Mesenteric fat pad (tissue), 1 donor: ENCODE measurements around the gene TMEM51. TPM values are rescaled to one million over a fixed set of nuclear protein-coding genes. Genes with fewer than 3 reads are reported as not detected.

Experiments used
- DNase-seq: peaks from one replicate; pipeline ENCODE4 v3.0.0-alpha.2; 2020; ENCODE audit warnings: low spot score
- total RNA-seq: library from RNA; stranded (reverse); fragmentation: NEBNext Ultra II Directional; extraction: Animal tissue kit (Norgen Biotek cat#: 25700); gene quantifications from one replicate; pipeline ENCODE4 v1.2.1, GENCODE V29; 2021
- donor health status: DM: yes; HTN: yes; CAD: no.

TMEM51 gene
- total RNA-seq, 1 donor from 2014 or later, result 4.3 TPM

DNA sequence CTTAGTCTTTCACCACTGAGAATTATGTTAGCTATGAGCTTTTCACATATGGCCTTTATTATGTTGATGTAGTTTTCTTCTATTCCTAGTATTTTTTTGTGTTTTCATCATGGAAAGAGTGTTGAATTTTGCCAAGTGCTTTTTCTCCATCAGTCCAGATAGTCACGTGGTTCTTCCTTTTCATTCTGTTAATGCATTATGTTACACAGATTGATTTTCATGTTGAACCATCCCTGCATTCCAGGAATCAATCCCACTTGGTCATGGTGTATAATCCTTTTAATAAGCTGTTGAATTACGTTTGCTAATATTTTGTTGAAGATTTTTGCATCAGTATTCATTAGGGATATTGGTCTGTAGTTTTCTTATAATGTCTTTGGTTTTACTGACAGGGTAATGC lies 111.2 kb downstream of the TMEM51 start:
- no peak for DNase-seq

Other genes starting within 250 kb of the TMEM51 start
- 0.55 TPM for gene FHAD1, start 93.5 kb downstream of the TMEM51 start, total RNA-seq